Type B pancreatic cell (in vitro differentiated cells): Measurements from ENCODE around the gene TM4SF18. TPM values are rescaled to one million over a fixed set of nuclear protein-coding genes. Genes with fewer than 3 reads are reported as not detected.

Experiments used
- DNase-seq: peaks from one replicate; pipeline ENCODE4 v3.0.0; 2021; ENCODE audit warnings: mixed read lengths; ENCODE audit not compliant: unreplicated experiment; ENCODE audit errors: extremely low spot score
- H3K27ac Mint-ChIP-seq: 2 replicates; pipeline ENCODE4 v1.8.0; 2021; ENCODE audit warnings: mild to moderate bottlenecking, mixed read lengths
- H3K27me3 Mint-ChIP-seq: 2 replicates; pipeline ENCODE4 v1.8.0; 2021; ENCODE audit warnings: mixed read lengths
- H3K36me3 Mint-ChIP-seq: 2 replicates; pipeline ENCODE4 v1.8.0; 2021; ENCODE audit warnings: mixed read lengths
- H3K4me1 Mint-ChIP-seq: one replicate; pipeline ENCODE4 v1.8.0; 2021; ENCODE audit warnings: mixed read lengths; ENCODE audit not compliant: unreplicated experiment
- H3K4me3 Mint-ChIP-seq: 2 replicates; pipeline ENCODE4 v1.8.0; 2021; ENCODE audit warnings: mild to moderate bottlenecking, mixed read lengths
- H3K9me3 Mint-ChIP-seq: 2 replicates; pipeline ENCODE4 v1.8.0; 2021; ENCODE audit warnings: mixed read lengths
- total RNA-seq: library from RNA; stranded (reverse); gene quantifications from 2 replicates; pipeline ENCODE4 v1.2.1, GENCODE V29; 2021; ENCODE audit warnings: low replicate concordance
- TF ChIP-seq, protein P1 (sequence below): fragments of 200-600 bp; sonication (generic); conservative IDR thresholded peaks from 2 replicates; pipeline ENCODE4 v1.5.0; 2021; ENCODE audit warnings: antibody characterized with exemption, mild to moderate bottlenecking

Gene TM4SF18
- total RNA-seq, 1 donor from 2014 or later: not detected

GRCh38 chr3:149321136-149321535 lies 12.3 kb downstream of the TM4SF18 start:
- H3K9me3 Mint-ChIP-seq: no peaks in the 10 kb centered on the region
- H3K4me3 Mint-ChIP-seq: no peak overlapping the region
- no peaks in the 10 kb centered on the region for H3K36me3 Mint-ChIP-seq
- H3K27me3 Mint-ChIP-seq: no peaks in the 10 kb centered on the region
- DNase-seq: no peak
- no peak overlapping the region for H3K27ac Mint-ChIP-seq
- peaks cover 5% of the 10 kb centered on the region for H3K4me1 Mint-ChIP-seq
- TF ChIP-seq, protein P1, sequence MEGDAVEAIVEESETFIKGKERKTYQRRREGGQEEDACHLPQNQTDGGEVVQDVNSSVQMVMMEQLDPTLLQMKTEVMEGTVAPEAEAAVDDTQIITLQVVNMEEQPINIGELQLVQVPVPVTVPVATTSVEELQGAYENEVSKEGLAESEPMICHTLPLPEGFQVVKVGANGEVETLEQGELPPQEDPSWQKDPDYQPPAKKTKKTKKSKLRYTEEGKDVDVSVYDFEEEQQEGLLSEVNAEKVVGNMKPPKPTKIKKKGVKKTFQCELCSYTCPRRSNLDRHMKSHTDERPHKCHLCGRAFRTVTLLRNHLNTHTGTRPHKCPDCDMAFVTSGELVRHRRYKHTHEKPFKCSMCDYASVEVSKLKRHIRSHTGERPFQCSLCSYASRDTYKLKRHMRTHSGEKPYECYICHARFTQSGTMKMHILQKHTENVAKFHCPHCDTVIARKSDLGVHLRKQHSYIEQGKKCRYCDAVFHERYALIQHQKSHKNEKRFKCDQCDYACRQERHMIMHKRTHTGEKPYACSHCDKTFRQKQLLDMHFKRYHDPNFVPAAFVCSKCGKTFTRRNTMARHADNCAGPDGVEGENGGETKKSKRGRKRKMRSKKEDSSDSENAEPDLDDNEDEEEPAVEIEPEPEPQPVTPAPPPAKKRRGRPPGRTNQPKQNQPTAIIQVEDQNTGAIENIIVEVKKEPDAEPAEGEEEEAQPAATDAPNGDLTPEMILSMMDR: no peak

DNA sequence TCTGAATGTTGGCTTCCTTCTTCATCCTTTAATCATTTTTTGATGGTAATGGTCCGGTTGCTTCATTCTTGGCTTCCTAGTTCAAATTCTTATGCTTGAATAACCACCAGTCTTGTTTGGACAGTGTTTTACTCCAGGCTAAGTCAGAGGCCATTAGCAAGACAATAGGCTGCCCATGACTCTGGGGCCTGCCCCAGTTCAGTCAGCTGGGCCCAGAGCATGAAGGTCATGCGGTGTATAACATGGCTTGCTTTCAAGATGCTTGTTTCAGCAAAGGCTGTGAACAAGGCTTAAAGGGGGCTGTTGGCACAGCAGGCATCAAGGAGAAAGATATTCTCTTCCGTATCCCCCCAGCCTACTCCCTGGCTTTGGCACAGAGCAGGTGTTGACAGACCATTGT lies 13.7 kb downstream of the TM4SF18 start:
- DNase-seq: no peak
- Mint-ChIP-seq H3K27ac (no peak overlapping the region), H3K36me3 (no peaks in the 10 kb centered on the region), H3K4me3 (no peak overlapping the region), H3K4me1 (peaks cover 12% of the 10 kb centered on the region), H3K27me3 (no peaks in the 10 kb centered on the region), H3K9me3 (no peaks in the 10 kb centered on the region)
- TF ChIP-seq, protein P1: no peak

DNA sequence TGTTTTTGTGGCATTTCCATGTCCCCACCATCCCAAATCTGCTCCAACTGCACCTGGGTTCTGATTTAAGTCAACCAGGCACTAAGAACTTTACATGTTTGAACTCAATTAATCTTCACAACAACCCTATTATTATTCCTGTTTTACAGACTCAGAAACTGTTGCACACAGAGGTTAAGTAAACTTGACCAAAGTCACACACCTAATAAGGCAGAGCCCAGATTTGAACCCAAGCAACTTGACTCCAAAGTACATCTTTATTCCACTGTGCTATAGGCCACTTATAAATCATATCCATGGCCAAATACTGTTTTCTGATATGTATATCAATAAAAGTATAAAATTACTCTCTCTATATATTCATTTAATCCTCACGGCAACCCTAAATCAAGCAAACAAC lies 16.4 kb downstream of the TM4SF18 start:
- Mint-ChIP-seq H3K36me3 (no peaks in the 10 kb centered on the region), H3K4me3 (no peak overlapping the region), H3K27me3 (no peaks in the 10 kb centered on the region), H3K27ac (no peak overlapping the region), H3K9me3 (peaks cover 10% of the 10 kb centered on the region), H3K4me1 (peaks cover 12% of the 10 kb centered on the region)
- TF ChIP-seq, protein P1: no peak
- no peak for DNase-seq

DNA sequence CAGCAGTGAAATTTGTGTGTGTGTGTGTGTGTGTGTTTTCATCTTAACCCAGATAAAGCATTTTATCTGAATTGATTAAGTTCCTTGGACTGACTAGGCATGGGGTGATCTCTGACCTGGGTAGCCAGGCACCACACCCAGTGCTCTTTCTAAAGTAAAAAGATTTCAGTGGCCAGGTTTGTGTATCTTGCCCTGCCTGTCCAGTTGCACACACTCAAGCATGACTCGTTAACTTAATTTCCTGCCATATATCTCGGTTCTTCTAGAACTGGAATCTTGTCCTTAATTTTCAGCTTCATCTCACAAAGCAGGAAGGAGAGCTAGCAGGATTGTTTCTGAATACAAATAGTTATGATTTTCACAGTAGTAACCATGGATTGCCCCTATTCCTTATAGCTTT lies 17.0 kb downstream of the TM4SF18 start:
- no peak overlapping the region for H3K4me3 Mint-ChIP-seq
- peaks cover 12% of the 10 kb centered on the region for H3K4me1 Mint-ChIP-seq
- TF ChIP-seq, protein P1: no peak

DNA sequence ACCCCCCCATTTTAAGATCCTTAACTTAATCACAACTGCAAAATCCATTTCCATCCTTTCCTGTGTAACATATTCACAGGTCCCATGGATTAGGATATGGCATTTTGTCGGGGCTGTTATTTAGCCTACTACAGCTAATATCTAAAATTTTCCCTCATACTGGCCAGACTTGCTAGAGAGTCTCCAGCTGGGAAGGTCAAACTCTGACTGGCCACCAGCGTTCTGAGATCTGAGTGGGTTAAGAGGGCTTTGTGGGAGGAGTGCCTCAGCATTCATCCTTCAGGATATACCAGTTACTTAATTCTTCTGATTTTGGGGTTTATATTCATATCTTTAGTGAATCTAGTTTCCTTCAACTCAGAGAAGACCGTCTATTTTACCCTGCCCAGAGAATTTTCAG lies 17.7 kb downstream of the TM4SF18 start:
- no peak overlapping the region for H3K4me3 Mint-ChIP-seq
- no peak overlapping the region for H3K27ac Mint-ChIP-seq
- DNase-seq: no peak
- TF ChIP-seq, protein P1: no peak
- H3K9me3 Mint-ChIP-seq: peaks cover 10% of the 10 kb centered on the region
- no peaks in the 10 kb centered on the region for H3K36me3 Mint-ChIP-seq
- H3K4me1 Mint-ChIP-seq: peaks cover 12% of the 10 kb centered on the region
- no peaks in the 10 kb centered on the region for H3K27me3 Mint-ChIP-seq

More for the DNA sequence above, 17.0 kb downstream of the TM4SF18 start:
- no peaks in the 10 kb centered on the region for H3K27me3 Mint-ChIP-seq
- peaks cover 10% of the 10 kb centered on the region for H3K9me3 Mint-ChIP-seq
- no peak overlapping the region for H3K27ac Mint-ChIP-seq
- DNase-seq: no peak
- no peaks in the 10 kb centered on the region for H3K36me3 Mint-ChIP-seq
